Activated CD8-positive, alpha-beta memory T cell treated with anti-CD3 and anti-CD28 coated beads, Interleukin-2, amount 50 U/mL, for 24 hours (primary cell): ENCODE data around the gene IMPACT.

Experiments
- DNase-seq: peaks from one replicate; pipeline ENCODE4 v3.0.0-alpha.2; 2020; ENCODE audit errors: extremely low read depth

IMPACT gene

DNA sequence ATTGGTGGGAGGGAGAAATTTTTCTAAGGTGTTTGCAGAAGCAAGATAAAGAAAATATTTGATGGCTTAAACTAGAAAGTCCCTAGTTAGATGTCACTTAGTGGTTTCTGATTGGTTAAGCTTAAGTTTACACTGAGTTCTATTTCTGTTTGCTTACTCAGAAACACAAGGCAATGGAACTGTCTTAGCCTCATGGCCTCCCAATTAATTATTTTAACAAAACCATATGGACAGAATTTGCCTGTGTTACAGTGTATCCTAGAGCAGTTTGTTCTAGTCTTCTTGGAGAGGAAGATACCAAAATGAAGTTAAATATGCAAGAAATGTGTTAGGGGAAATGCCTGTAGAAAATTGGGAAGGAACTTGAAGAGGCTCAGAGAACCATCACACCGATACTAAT, 4.6 kb upstream of the IMPACT start:
- DNase-seq: no peak

DNA sequence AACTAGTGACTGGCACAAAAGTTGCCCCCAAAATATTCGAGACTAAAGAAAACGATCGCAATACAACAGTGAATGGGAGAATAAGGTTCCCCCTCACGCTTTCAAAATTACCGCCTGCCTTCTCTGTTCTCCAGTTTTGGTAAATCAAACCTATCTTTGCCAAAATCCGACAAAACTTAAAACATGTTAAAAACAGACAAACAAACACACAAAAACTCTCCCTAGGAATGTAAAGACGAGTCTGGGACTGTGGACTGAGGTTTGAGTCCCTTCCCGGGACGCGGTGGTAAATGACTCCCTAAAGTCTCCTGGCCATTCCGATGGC, 435 bp upstream of the IMPACT start:
- no peak for DNase-seq

DNA sequence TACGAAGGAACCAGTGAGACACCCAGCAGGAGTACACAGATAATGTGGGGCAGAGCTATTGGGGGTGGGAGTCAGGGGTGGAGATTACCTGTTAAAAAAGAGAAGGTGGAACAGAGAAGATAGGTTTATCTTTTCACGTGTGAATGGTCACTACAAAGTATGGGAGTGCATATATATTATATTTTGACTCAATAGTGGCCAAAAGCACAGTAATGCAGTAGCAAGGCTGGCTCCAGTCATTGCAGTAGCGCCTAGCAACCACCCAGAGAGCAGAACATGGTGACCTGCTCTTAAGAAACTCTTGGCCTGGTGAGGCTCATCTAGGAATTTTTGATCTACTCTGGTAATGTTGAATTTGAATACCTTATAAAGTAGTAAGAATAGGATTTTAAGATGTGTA, 1.0 kb downstream of the IMPACT start:
- DNase-seq: no peak

DNA sequence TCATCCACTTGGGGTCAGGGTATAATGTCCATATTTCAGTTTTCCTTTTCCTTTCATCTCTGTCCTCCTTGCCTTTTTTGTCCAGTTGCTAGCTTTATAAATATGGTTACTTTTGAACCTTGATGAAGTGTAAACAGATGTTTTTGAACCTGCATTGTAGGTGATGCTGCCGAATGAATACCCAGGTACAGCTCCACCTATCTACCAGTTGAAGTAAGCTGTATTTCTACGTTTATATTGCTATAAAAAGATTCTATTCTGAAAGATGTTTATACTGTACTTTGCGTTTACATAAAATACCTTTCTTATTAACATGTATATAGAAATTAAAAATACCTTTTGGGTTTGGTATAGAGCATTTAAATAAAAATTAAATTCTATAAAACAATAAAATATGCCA, 2.2 kb downstream of the IMPACT start:
- no peak for DNase-seq

DNA sequence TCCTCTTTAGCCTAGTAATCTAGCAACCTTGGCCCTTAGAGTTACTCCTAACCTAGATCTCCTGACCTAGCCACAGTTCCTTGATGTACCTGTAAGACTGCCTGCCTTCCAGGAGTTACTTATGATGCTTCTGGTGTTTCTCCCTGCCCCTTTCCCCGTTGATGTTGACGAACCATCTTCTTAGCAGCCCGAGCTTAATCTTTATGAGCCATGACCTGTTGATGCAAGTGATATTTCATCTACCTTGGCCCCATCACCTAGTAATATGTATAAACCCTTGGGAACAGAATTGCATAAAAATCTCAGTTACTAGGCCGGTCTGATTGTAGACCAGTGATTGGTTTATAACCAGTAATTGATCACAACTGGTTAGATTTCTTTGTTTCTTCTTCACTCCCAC, 2.7 kb downstream of the IMPACT start:
- DNase-seq: no peak

DNA sequence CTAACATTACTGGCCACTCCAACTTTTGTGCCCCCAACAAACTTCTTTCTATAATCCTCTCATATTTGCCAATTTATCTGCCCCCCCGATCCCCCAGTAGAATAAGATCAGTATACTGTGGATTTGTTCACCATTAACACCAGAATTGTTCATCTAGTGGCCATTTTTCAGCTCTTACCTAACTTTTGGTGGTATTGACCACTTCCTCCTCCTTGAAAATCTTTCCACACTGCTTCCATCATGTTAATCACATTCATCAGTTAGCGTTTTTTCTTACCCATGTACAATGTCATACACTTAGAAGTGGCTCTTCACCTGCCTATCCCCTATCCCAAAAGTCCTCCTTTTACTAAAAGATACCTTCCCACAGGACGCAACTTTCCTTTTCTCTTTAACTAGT, 6.1 kb downstream of the IMPACT start:
- no peak for DNase-seq

DNA sequence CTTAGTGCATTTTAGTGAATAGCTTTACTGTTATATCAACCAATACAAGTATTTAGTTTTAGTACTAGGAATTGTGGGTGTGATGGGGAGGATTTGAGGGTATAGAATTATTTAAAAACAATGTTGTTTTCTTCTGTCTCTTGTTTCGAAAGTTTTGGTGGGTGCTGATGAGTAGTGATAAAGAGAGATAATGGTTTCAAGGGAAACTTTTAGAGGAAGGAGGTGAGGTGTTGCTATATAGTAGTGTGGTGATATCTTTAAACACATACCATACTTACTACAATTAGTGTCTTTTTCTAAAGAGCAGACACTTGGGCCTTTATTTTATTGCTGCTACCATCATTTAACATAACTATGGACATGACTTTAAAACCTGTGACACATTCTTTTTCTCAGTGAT, 10.5 kb downstream of the IMPACT start:
- no peak for DNase-seq

DNA sequence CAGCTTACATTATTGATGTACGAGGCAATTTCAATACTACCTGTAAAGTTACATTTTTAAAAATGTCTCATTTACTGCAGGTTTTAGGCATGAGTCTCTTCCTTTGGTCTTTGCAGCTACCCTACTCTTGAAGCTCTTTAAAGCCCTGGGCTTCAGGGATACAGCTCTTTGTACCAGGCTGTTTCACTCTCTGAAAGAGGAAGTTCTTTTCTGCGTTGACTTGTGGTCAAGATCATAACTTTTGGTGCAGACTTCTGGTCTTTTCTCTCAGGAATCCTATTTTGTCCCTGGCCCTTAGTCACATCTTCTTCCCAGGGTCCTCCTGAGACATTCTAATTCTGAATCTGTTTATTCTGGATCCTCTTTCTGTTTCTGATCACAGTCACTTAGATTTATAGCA, 17.4 kb downstream of the IMPACT start:
- no peak for DNase-seq

DNA sequence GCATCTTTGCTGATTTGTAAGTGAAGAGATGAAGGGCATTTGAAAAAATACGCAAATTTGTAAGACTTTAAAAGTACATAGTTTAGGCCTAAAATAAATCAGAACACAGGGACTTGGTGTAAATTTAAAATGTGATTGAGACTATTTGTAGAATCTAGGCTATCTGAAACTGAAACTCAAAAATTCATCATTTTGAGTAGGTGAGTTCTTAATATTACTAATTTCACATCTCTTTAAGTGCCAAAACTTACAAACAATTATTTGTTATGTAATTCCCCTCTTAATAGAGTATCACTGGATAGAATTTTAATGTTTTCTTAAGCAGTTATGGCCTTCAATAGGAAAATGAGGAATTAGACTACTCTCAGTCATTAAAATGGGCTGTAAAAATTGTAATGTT, 20.0 kb downstream of the IMPACT start:
- no peak for DNase-seq

DNA sequence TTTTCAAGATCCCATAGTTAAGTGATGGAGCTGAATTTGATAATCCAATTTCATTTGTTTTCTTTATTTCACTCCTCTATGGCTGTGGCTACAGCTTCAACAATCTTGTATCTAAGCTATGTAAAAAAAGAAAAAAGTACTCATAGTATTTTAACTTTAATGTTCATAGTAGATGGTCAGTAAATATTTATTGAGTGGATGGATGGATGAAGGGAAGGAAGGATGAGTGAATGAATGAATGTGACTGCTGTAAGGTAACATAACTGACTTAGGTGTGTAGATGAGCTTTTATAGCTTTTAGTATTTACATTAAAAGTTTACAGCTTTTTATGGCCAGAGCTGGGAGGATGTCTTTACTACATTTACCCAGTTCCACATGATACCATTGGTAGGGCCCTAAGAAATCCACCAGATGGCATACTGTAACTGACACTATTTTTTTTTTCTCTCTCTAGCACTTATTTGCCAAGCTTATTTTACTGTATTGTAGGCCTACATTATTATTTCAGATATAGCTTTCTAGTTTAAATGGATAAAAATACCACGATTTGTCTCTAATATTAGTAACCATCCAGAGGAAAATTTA, 20.6 kb downstream of the IMPACT start:
- no peak for DNase-seq

DNA sequence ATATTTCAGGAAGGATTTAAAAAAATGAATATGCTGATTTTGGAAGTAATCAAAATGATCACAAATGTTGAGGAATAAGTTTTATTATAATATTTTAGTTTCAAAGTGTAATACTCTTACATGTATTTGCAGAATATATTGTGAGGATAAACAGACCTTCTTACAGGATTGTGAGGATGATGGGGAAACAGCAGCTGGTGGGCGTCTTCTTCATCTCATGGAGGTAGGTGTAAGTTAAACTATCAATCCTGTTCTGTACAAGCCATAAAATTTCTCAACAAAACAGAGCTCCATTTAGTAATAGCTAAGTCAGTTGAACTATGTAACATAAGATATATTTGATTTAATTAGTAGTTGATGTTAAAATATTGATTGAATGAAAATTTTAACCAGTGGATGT, 21.5 kb downstream of the IMPACT start:
- DNase-seq: no peak

DNA sequence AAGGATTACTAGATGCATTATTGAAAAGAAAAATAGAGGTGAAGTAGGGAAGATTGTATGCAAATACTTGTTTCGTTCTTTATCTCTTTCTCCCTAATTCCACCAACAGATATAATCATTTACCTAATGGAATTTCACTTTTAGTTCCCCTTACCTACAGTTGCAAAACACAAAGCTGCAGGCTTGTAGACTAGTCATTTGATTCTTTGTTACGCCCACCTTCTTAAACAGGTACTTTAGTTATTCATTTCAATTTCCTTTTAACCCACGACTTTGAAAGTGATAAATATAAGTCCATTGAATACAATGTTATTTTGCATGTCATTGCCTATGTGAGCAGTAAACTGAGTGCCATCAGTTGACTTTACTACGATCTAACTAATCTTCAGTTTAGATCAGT, 30.1 kb downstream of the IMPACT start:
- no peak for DNase-seq

DNA sequence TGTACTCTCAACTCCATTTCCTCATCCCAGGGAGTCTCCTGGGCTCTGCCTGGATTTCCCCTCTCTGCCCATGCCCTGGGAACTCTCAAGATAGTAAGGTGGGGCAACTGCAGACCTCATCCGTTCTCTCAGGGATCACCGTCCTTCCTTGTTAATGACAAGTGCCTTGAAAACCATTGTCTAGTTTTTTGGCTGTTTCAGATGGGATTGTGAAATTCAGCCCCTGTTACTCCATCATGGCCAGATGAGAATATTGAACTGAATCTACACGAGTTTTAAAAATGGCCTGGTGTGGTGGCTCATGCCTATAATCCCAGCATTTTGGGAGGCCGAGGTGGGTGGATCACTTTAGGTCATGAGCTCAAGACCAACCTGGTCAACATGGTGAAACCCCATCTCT, 33.3 kb downstream of the IMPACT start:
- no peak for DNase-seq

DNA sequence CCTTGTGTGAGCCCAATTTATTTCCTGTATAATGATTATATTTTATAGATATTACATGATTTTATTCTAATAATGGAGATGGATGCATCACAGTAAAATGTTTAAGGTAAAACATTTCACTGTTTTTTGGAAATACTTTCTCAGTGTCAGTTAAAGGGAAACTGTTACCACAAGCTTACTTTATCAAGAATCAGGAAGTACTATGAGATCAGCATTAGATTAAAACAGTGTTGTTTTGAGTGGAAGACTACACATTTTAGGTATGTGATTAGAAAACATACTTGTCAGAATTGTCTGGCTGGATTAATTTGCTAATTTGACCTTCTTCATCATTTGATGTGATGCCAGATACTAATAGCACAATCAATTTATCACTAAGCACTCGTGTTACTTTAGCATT, 33.9 kb downstream of the IMPACT start, which contains the start of gene HRH4:
HRH4 (plus strand) TSS at position 250 of the 400 bp plus-strand sequence; CDS start at position 342, 92 bp downstream.
- no peak for DNase-seq

DNA sequence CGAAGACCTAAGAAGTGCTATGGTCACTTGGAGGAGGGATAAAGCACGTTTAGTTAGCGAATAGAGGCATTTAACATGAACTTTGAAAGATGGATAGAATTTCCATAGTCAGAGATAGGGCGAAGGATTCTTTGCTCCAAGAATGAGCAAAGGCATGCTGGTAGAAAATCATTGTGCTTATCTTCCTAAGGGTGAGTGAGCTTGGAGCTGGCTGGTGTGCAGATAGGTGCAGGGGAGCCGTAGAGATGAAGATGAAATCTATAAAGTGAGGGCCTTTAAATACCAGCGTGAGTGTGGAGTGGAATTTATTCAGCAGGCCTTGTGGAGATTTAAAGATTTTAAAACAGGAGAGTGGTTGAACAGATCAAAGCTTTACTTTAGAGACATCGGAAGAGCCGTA, 35.5 kb downstream of the IMPACT start:
- DNase-seq: no peak

DNA sequence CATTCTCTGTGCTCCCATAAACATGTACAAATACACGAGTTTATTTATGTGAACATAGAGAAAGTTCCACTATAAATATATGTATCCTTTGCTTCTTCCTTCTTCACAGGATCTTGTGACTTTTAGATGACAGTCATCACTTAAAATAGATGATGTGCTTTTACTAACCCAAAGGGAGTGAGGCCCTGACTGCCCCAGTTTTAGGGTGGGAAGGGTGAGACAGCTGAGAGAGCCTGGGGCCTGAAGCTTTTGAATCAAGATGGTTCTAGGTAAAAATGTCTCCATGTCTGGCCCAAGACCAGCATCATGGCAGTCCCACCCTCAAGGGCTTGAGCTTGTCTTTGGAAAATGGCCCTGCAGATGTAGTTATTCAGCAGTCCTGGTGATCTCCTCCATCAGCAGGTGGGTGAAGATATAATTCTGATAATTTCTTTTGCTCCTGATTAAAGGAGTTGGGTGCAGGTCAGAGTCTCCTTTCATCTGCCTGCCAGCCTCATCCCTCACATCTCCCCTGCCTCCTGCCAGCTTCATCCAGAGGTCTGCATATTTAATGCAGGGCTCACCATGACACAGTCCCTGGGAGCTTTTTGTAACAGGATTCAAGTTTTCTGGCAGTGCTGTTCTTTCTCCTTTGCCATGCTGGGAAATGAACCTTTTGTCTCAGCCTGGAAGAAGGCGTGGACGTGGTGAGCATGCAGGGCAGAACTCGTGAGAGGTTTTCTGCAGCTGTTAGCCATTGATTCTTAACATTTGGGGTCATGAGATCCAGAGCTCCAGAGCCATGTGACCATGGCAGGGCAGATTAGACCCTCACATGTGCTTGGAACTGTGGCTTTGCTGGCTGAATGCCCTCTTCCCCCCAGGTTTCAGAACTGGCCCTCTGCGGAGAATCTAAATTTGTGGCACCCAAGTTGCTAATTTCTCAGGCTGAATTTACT, 36.6 kb downstream of the IMPACT start:
- no peak for DNase-seq

DNA sequence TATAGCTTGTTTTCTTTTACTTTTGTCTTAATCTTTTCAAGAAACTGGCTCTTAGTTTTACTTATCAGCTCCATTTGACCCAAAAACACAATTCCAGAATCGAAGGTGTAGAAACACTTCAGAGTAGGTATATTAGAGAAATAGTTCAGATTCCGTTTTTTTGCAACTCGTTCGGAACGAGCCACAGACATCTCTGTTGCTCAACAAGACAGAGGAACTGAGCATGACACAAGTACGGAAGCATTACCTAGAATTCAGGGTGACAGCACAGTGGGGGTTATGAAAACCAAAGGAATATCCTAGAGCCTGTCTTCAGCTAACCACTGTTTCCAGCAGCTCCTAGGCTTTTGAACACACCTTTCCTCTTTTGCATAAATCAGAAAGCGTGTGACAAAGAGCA, 39.0 kb downstream of the IMPACT start:
- no peak for DNase-seq

DNA sequence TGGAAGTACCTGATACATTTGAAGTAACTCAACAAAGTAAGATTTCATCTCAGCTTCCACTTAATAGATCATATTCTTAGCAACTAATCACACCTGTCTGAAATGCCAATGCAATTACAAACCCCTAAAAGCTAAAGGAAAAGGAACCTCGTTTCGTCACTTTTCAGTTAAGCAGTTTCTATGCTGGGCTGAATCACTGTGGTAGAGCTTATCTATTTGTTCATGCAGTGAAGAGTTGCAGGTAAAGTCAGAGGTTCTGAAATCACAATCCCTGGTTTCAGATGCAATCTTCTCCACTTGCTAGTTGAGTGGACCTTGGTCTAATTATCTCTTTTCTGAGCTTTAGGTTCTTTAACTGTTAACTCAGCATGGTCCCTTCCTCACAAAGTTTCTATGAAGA, 40.3 kb downstream of the IMPACT start:
- DNase-seq: no peak

DNA sequence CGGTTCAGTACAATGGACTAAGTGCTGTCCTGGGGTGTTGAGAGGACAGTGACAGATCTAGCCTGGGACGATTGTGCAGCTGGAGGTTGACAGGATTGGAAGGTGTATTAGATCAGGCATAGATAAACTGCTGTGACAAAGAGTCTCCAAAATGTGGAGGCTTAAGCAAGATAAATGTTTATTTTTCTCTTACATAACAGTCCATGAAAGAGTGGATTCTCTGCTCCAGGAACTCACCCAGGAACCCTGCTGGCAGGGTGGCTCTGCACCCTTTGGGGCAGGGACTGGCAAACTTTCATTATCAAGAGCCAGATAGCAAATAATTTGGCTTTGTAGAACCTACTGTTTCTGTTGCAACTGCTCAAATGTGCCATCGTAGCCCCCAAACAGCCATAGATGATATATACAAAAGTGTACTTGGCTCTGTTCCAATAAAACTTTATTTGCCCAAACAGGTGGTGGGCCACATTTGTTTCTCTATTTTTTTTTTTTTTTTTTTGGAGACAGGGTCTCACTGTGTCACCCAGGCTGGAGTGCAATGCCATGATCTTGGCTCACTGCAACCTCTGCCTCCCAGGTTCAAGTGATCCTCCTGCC, 43.6 kb downstream of the IMPACT start:
- DNase-seq: no peak

DNA sequence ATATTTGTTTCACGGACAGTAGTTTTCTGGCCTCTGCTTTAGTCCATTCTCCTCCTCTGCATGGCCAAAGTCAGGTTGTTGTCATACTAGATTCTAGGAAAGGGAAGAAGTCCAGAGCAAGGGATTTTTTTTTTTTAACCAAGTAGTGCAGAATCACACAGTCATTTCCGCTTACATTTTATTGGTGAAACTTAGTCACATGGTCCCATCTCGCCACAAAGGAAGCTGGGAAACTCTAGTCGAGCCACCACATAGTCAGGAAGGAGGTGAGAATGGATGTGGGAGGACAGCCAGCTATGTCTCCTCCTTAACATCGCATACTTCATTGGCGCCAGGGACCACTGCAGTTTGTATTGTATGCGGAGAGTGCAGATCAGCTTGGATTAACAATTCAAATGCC, 44.3 kb downstream of the IMPACT start:
- no peak for DNase-seq

DNA sequence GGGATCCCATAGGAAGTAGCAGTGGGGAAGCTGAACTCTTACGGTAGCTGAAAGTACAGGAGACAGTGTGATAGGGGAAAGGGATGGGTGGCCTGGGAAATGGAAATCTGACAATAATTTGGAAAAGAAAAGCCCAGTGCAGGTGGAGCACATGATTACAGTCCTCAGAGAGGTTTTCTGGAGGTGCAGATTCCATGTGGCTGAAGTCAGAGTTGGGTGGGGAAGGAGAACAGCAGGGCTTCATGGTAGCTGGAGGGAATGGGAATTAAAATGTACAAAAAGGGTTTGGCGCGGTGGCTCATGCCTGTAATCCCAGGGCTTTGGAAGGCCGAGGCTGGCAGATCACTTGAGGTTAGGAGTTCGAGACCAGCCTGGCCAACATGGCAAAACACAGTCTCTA, 46.1 kb downstream of the IMPACT start:
- DNase-seq: no peak

DNA sequence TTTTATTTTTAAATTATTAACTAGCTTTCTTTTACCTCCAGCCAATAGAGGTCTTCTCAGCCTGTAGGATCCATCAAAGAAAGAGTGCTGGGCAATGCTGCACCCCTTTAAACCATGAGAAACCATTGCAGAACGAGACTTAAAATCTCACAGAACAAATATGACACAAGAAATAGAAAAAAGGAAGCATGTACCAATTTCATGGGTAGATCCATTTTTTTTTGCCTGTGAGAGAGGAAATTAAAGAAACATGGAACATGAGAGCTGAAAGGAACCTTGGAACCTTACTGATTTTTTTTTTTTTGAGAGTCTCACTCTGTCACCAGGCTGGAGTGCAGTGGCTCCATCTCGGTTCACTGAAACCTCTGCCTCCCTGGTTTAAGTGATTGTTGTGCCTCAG, 47.9 kb downstream of the IMPACT start:
- no peak for DNase-seq

DNA sequence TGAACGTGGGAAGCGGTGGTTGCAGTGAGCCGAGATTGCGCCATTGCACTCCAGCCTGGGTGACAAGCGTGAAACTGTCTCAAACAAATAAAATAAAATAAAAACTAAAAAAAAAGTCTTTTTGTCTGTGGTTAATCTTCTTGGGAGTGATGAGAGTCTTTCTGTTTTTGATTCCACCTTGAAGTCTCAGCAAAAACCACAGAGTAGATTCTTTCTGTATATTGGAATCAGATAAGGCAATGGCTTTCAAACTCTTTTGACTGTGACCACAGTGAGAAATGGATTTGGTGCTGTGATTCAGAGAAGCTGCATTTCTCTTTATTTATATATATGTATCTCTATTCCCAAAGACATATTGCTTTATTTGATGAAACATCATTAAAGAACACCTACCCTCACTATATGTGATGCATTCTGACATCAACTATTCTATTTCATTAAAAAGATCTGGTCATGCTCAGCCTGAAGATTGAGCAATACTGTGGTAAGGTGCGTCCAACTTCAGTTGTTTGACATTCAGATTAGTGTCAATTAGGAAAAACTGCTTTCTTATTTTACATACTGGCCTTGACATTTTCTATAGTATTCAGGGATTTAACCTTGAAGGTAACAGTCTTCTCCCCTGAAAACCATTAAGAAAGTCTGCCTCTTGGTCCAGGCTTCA, 49.6 kb downstream of the IMPACT start:
- DNase-seq: no peak
